NCI-H2107 treated with DMSO at 0.1 percent for 48 hours (cell line): ENCODE results near the gene RAD18.

Experiments
- DNase-seq: peaks from one replicate; lab custom pipeline; 2025; ENCODE audit not compliant: unreplicated experiment; lab: John Stamatoyannopoulos, UW

The RAD18 gene

GRCh38 chr3:8900869-8901268 lies 62.4 kb downstream of the RAD18 start:
- DNase-seq = no peak

- DNase-seq = no peak
Observed at GRCh38 chr3:8899876-8900460, 63.3 kb downstream of the RAD18 start.

GRCh38 chr3:8895829-8896228 lies 67.4 kb downstream of the RAD18 start:
- no peak for DNase-seq

- DNase-seq = no peak
Observed at GRCh38 chr3:8893001-8893400, 70.3 kb downstream of the RAD18 start.

- no peak for DNase-seq
Observed at GRCh38 chr3:8891774-8892173, 71.5 kb downstream of the RAD18 start.

GRCh38 chr3:8891303-8891702 lies 72.0 kb downstream of the RAD18 start:
- no peak for DNase-seq

- no peak for DNase-seq
Observed at GRCh38 chr3:8888301-8888915, 74.9 kb downstream of the RAD18 start.

GRCh38 chr3:8887435-8888300 lies 75.6 kb downstream of the RAD18 start:
- DNase-seq = no peak

- no peak for DNase-seq
Observed at GRCh38 chr3:8886546-8886945, 76.7 kb downstream of the RAD18 start.

GRCh38 chr3:8885536-8886316 lies 77.5 kb downstream of the RAD18 start:
- no peak for DNase-seq

- no peak for DNase-seq
Observed at GRCh38 chr3:8884630-8885290, 78.5 kb downstream of the RAD18 start.

GRCh38 chr3:8882642-8883041 lies 80.6 kb downstream of the RAD18 start:
- no peak for DNase-seq

- no peak for DNase-seq
Observed at GRCh38 chr3:8882171-8882593, 81.1 kb downstream of the RAD18 start.

- no peak for DNase-seq
Observed at GRCh38 chr3:8879347-8879944, 83.8 kb downstream of the RAD18 start.

GRCh38 chr3:8875836-8876235 lies 87.4 kb downstream of the RAD18 start:
- no peak for DNase-seq

GRCh38 chr3:8873740-8874139 lies 89.5 kb downstream of the RAD18 start:
- no peak for DNase-seq

GRCh38 chr3:8872261-8872660 lies 91.0 kb downstream of the RAD18 start:
- DNase-seq = no peak

GRCh38 chr3:8871306-8871705 lies 92.0 kb downstream of the RAD18 start:
- no peak for DNase-seq

GRCh38 chr3:8870134-8870533 lies 93.1 kb downstream of the RAD18 start:
- no peak for DNase-seq

GRCh38 chr3:8869613-8870012 lies 93.7 kb downstream of the RAD18 start:
- no peak for DNase-seq
